Activated T-cell treated with anti-CD3 and anti-CD28 coated beads, Interleukin-2, amount 50 U/mL, for 4 hours (primary cell): ENCODE data around the gene PGBD1. TPM values are rescaled to one million over a fixed set of nuclear protein-coding genes. Genes with fewer than 3 reads are reported as not detected.
A peak's percentile ranks its signal among the peaks of the same experiment; 100 is the strongest.

ENCODE experiments used
- ATAC-seq, 2 donors: fragments of 200-7000 bp; cut with Tn5 transposase; one replicate each; pipeline ENCODE4 v1.10.0; 2021
- DNase-seq: peaks from one replicate; pipeline ENCODE4 v3.0.0-alpha.2; 2020
- H3K27me3 Mint-ChIP-seq: one replicate; pipeline ENCODE4 v1.8.0; 2021; ENCODE audit warnings: low read depth, mixed read lengths
- H3K36me3 Mint-ChIP-seq: one replicate; pipeline ENCODE4 v1.8.0; 2022; ENCODE audit warnings: mixed read lengths; ENCODE audit not compliant: insufficient read depth
- H3K4me1 Mint-ChIP-seq: one replicate; pipeline ENCODE4 v1.8.0; 2021; ENCODE audit warnings: low read depth, mixed read lengths
- H3K4me3 Mint-ChIP-seq: one replicate; pipeline ENCODE4 v1.8.0; 2021; ENCODE audit warnings: mild to moderate bottlenecking, moderate library complexity, mixed read lengths
- H3K9me3 Mint-ChIP-seq: one replicate; pipeline ENCODE4 v1.8.0; 2021; ENCODE audit warnings: mixed read lengths
- total RNA-seq, 3 donors: library from RNA; stranded (reverse); gene quantifications; one replicate each; pipeline ENCODE4 v1.2.1, GENCODE V29; 2021

Gene PGBD1
- total RNA-seq, result 1 to 10 TPM; 1.7 to 2.7 (median 2.3) TPM

- Mint-ChIP-seq H3K27me3 (peaks cover 21% of the 10 kb centered on the region), H3K4me1 (peaks cover 5% of the 10 kb centered on the region), H3K36me3 (peaks cover 10% of the 10 kb centered on the region), H3K9me3 (no peaks in the 10 kb centered on the region), H3K4me3 (peak within 1 kb of the TSS; percentile 77)
- DNase-seq, result peak; percentile 21
- ATAC-seq, result peak; percentile 97 to 98
Observed at GRCh38 chr6:28281288-28282064, at the start of gene PGBD1. Gene PGBD1, plus strand, starts transcription at chr6:28281572. Its CDS starts 2,242 bp downstream, at chr6:28283814.

- Mint-ChIP-seq H3K4me3 (no peak overlapping the region), H3K36me3 (peaks cover 2% of the 10 kb centered on the region), H3K9me3 (no peaks in the 10 kb centered on the region), H3K27me3 (peaks cover 6% of the 10 kb centered on the region), H3K4me1 (no peaks in the 10 kb centered on the region)
- no peak for DNase-seq
- no peak for ATAC-seq
Observed at GRCh38 chr6:28232785-28233184, 48.6 kb upstream of the PGBD1 start.

- H3K4me3 Mint-ChIP-seq, result no peak overlapping the region
- no peaks in the 10 kb centered on the region for H3K9me3 Mint-ChIP-seq
- peaks cover 2% of the 10 kb centered on the region for H3K36me3 Mint-ChIP-seq
- peaks cover 3% of the 10 kb centered on the region for H3K27me3 Mint-ChIP-seq
- ATAC-seq, result no peak
- DNase-seq, result no peak
- H3K4me1 Mint-ChIP-seq, result no peaks in the 10 kb centered on the region
Observed at GRCh38 chr6:28235912-28236452, 45.4 kb upstream of the PGBD1 start.

- H3K4me1 Mint-ChIP-seq, result no peaks in the 10 kb centered on the region
- H3K36me3 Mint-ChIP-seq, result peaks cover 14% of the 10 kb centered on the region
- H3K9me3 Mint-ChIP-seq, result no peaks in the 10 kb centered on the region
- DNase-seq (no peak), ATAC-seq (no peak)
- no peak overlapping the region for H3K4me3 Mint-ChIP-seq
- peaks cover under 1% of the 10 kb centered on the region for H3K27me3 Mint-ChIP-seq
Observed at GRCh38 chr6:28239636-28240035, 41.7 kb upstream of the PGBD1 start.

- H3K36me3 Mint-ChIP-seq, result peaks cover 22% of the 10 kb centered on the region
- no peaks in the 10 kb centered on the region for H3K27me3 Mint-ChIP-seq
- DNase-seq, result no peak
- H3K4me1 Mint-ChIP-seq, result peaks cover 2% of the 10 kb centered on the region
- H3K9me3 Mint-ChIP-seq, result no peaks in the 10 kb centered on the region
- H3K4me3 Mint-ChIP-seq, result no peak overlapping the region
- no peak for ATAC-seq
Observed at GRCh38 chr6:28240471-28240870, 40.9 kb upstream of the PGBD1 start.

GRCh38 chr6:28243946-28244345 lies 37.4 kb upstream of the PGBD1 start:
- no peak for DNase-seq
- no peak overlapping the region for H3K4me3 Mint-ChIP-seq
- no peak for ATAC-seq
- peaks cover 50% of the 10 kb centered on the region for H3K36me3 Mint-ChIP-seq
- no peaks in the 10 kb centered on the region for H3K27me3 Mint-ChIP-seq
- H3K9me3 Mint-ChIP-seq, result no peaks in the 10 kb centered on the region
- H3K4me1 Mint-ChIP-seq, result peaks cover 4% of the 10 kb centered on the region

GRCh38 chr6:28245206-28245941 lies 36.0 kb upstream of the PGBD1 start:
- DNase-seq, result no peak

GRCh38 chr6:28248916-28249315 lies 32.5 kb upstream of the PGBD1 start:
- peaks cover 46% of the 10 kb centered on the region for H3K36me3 Mint-ChIP-seq
- no peak overlapping the region for H3K4me3 Mint-ChIP-seq
- H3K4me1 Mint-ChIP-seq, result peaks cover 31% of the 10 kb centered on the region
- no peaks in the 10 kb centered on the region for H3K27me3 Mint-ChIP-seq
- H3K9me3 Mint-ChIP-seq, result no peaks in the 10 kb centered on the region
- ATAC-seq, result no peak
- DNase-seq, result no peak

More at GRCh38 chr6:28245206-28245941, 36.0 kb upstream of the PGBD1 start:
- Mint-ChIP-seq H3K27me3 (no peaks in the 10 kb centered on the region), H3K4me1 (peaks cover 8% of the 10 kb centered on the region), H3K9me3 (no peaks in the 10 kb centered on the region), H3K4me3 (no peak overlapping the region), H3K36me3 (peaks cover 53% of the 10 kb centered on the region)
- no peak for ATAC-seq

- Mint-ChIP-seq H3K27me3 (peaks cover 2% of the 10 kb centered on the region), H3K36me3 (peaks cover 28% of the 10 kb centered on the region), H3K4me3 (peak overlapping the region; percentile 79), H3K4me1 (peaks cover 29% of the 10 kb centered on the region), H3K9me3 (no peaks in the 10 kb centered on the region)
- DNase-seq (no peak), ATAC-seq (no peak)
Observed at GRCh38 chr6:28250747-28251146, 30.6 kb upstream of the PGBD1 start.

GRCh38 chr6:28251661-28252008 lies 29.7 kb upstream of the PGBD1 start:
- ATAC-seq (peak; percentile 74 to 76), DNase-seq (no peak)
- H3K27me3 Mint-ChIP-seq, result peaks cover 6% of the 10 kb centered on the region
- no peaks in the 10 kb centered on the region for H3K9me3 Mint-ChIP-seq
- peak overlapping the region; percentile 98 for H3K4me3 Mint-ChIP-seq
- peaks cover 29% of the 10 kb centered on the region for H3K4me1 Mint-ChIP-seq
- H3K36me3 Mint-ChIP-seq, result peaks cover 20% of the 10 kb centered on the region

- Mint-ChIP-seq H3K36me3 (peaks cover 14% of the 10 kb centered on the region), H3K4me1 (peaks cover 29% of the 10 kb centered on the region), H3K9me3 (no peaks in the 10 kb centered on the region), H3K4me3 (peak within 1 kb of the TSS; percentile 98), H3K27me3 (peaks cover 6% of the 10 kb centered on the region)
- ATAC-seq (peak; percentile 95 to 96), DNase-seq (peak; percentile 71)
Observed at GRCh38 chr6:28252009-28252975, 29.1 kb upstream of the PGBD1 start, which contains the start of gene ZKSCAN4. Gene ZKSCAN4, minus strand, starts transcription at chr6:28252269. Its CDS starts 289 bp downstream, at chr6:28251980.

- DNase-seq (no peak), ATAC-seq (no peak)
- Mint-ChIP-seq H3K4me1 (peaks cover 32% of the 10 kb centered on the region), H3K4me3 (no peak overlapping the region), H3K9me3 (no peaks in the 10 kb centered on the region), H3K27me3 (peaks cover 13% of the 10 kb centered on the region), H3K36me3 (peaks cover 4% of the 10 kb centered on the region)
Observed at GRCh38 chr6:28254121-28254519, 27.3 kb upstream of the PGBD1 start.

GRCh38 chr6:28257042-28257441 lies 24.3 kb upstream of the PGBD1 start:
- no peak for DNase-seq
- Mint-ChIP-seq H3K27me3 (peaks cover 17% of the 10 kb centered on the region), H3K4me1 (peaks cover 15% of the 10 kb centered on the region), H3K4me3 (no peak overlapping the region), H3K36me3 (peaks cover 2% of the 10 kb centered on the region), H3K9me3 (no peaks in the 10 kb centered on the region)
- ATAC-seq, result no peak
